H9 (cell line): ENCODE results near the gene SEMA3D. TPM values are rescaled to one million over a fixed set of nuclear protein-coding genes. Genes with fewer than 3 reads are reported as not detected.

Experiments
- DNase-seq: peaks from one replicate; pipeline ENCODE4 v3.0.0-alpha.2; 2017
- H2AFZ ChIP-seq: one replicate; pipeline ENCODE4 v1.6.1; 2013; ENCODE audit warnings: mild to moderate bottlenecking, low read length, control low read depth, moderate library complexity
- H2AK5ac ChIP-seq: 2 replicates; pipeline ENCODE4 v1.6.1; 2013; ENCODE audit warnings: low read length, control low read depth, mixed read lengths; ENCODE audit not compliant: insufficient read length
- H2BK120ac ChIP-seq: one replicate; pipeline ENCODE4 v1.6.1; 2013; ENCODE audit warnings: low read depth, mild to moderate bottlenecking, low read length, control low read depth, inconsistent platforms; ENCODE audit not compliant: poor library complexity, severe bottlenecking
- H2BK12ac ChIP-seq: 2 replicates; pipeline ENCODE4 v1.6.1; 2013; ENCODE audit warnings: low read length, control low read depth, mixed read lengths, low read depth; ENCODE audit not compliant: insufficient read length
- H2BK15ac ChIP-seq: 2 replicates; pipeline ENCODE4 v1.6.1; 2013; ENCODE audit warnings: low read depth, low read length, control low read depth
- H2BK20ac ChIP-seq: one replicate; pipeline ENCODE4 v1.6.1; 2013; ENCODE audit warnings: low read depth, mild to moderate bottlenecking, low read length, control low read depth, inconsistent platforms; ENCODE audit not compliant: poor library complexity, severe bottlenecking
- H2BK5ac ChIP-seq: 2 replicates; pipeline ENCODE4 v1.6.1; 2013; ENCODE audit warnings: low read length, control low read depth, mixed read lengths; ENCODE audit not compliant: insufficient read length
- H3K14ac ChIP-seq: 2 replicates; pipeline ENCODE4 v1.6.1; 2013; ENCODE audit warnings: low read length, control low read depth; ENCODE audit not compliant: insufficient read depth
- H3K18ac ChIP-seq: 2 replicates; pipeline ENCODE4 v1.6.1; 2013; ENCODE audit warnings: low read depth, mild to moderate bottlenecking, mixed read lengths, low read length, control low read depth; ENCODE audit not compliant: insufficient read length
- H3K23ac ChIP-seq: 2 replicates; pipeline ENCODE4 v1.6.1; 2013; ENCODE audit warnings: low read length, control low read depth, mixed read lengths, low read depth; ENCODE audit not compliant: insufficient read length
- H3K23me2 ChIP-seq: 2 replicates; pipeline ENCODE4 v1.6.1; 2013; ENCODE audit warnings: low read depth, mild to moderate bottlenecking, mixed read lengths, low read length, control low read depth; ENCODE audit not compliant: insufficient read length, poor library complexity, severe bottlenecking
- H3K27ac ChIP-seq: 2 replicates; pipeline ENCODE4 v1.5.1; 2013; ENCODE audit warnings: low read length, control low read depth, mixed read lengths, low read depth; ENCODE audit not compliant: insufficient read length
- H3K27me3 ChIP-seq: 2 replicates; pipeline ENCODE4 v1.6.1; 2013; ENCODE audit warnings: low read length, control low read depth, inconsistent platforms; ENCODE audit not compliant: insufficient read depth
- H3K4ac ChIP-seq: 2 replicates; pipeline ENCODE4 v1.6.1; 2013; ENCODE audit warnings: low read depth, mild to moderate bottlenecking, control low read depth, inconsistent platforms, low read length, moderate library complexity
- H3K4me1 ChIP-seq: 2 replicates; pipeline ENCODE4 v1.6.1; 2013; ENCODE audit warnings: low read length, control low read depth, inconsistent platforms; ENCODE audit not compliant: insufficient read depth
- H3K4me2 ChIP-seq: 2 replicates; pipeline ENCODE4 v1.6.1; 2013; ENCODE audit warnings: low read length, control low read depth, mixed read lengths; ENCODE audit not compliant: insufficient read length, insufficient read depth
- H3K56ac ChIP-seq: 2 replicates; pipeline ENCODE4 v1.6.1; 2013; ENCODE audit warnings: low read depth, mild to moderate bottlenecking, mixed read lengths, low read length, control low read depth; ENCODE audit not compliant: insufficient read length
- H3K79me1 ChIP-seq: 2 replicates; pipeline ENCODE4 v1.6.1; 2013; ENCODE audit warnings: low read depth, mild to moderate bottlenecking, moderate library complexity, low read length, control low read depth, inconsistent platforms; ENCODE audit not compliant: insufficient read depth, poor library complexity, severe bottlenecking
- H3K79me2 ChIP-seq: 2 replicates; pipeline ENCODE4 v1.6.1; 2013; ENCODE audit warnings: low read length, control low read depth, inconsistent platforms; ENCODE audit not compliant: insufficient read depth
- H3K9ac ChIP-seq: 2 replicates; pipeline ENCODE4 v1.6.1; 2013; ENCODE audit warnings: low read length, control low read depth, mixed read lengths; ENCODE audit not compliant: insufficient read length; ENCODE audit errors: extremely low read depth
- H3K9me3 ChIP-seq: one replicate; pipeline ENCODE4 v1.6.1; 2013; ENCODE audit warnings: low read depth, low read length, inconsistent platforms; ENCODE audit not compliant: control insufficient read depth
- H3T11ph ChIP-seq: one replicate; pipeline ENCODE4 v1.6.1; 2013; ENCODE audit warnings: mild to moderate bottlenecking, low read length, control low read depth, inconsistent platforms
- H4K20me1 ChIP-seq: one replicate; pipeline ENCODE4 v1.6.1; 2013; ENCODE audit not compliant: control insufficient read depth, insufficient read length, insufficient read depth
- H4K5ac ChIP-seq: 2 replicates; pipeline ENCODE4 v1.6.1; 2013; ENCODE audit warnings: low read depth, mild to moderate bottlenecking, mixed read lengths, low read length, control low read depth; ENCODE audit not compliant: insufficient read length
- H4K8ac ChIP-seq: replicated peaks from 2 replicates; pipeline ENCODE4 v1.6.1; 2013; ENCODE audit warnings: low read length, control low read depth, mixed read lengths, low read depth; ENCODE audit not compliant: insufficient read length
- H4K91ac ChIP-seq: 2 replicates; pipeline ENCODE4 v1.6.1; 2013; ENCODE audit warnings: low read depth, mild to moderate bottlenecking, moderate library complexity, mixed read lengths, low read length, control low read depth; ENCODE audit not compliant: insufficient read length
- H3K27ac Mint-ChIP-seq, 3 experiments: 2 replicates in 2 of 3; 3 replicates in 1 of 3; pipeline ENCODE4 v1.8.0; 2020 to 2021; ENCODE audit warnings: mixed read lengths in 3 of 3, mild to moderate bottlenecking in 1 of 3, moderate library complexity in 1 of 3
- H3K27me3 Mint-ChIP-seq: 2 replicates; pipeline ENCODE4 v1.8.0; 2021; ENCODE audit warnings: low read depth, mild to moderate bottlenecking, moderate library complexity, mixed read lengths
- H3K36me3 Mint-ChIP-seq, 3 experiments: 2 replicates in 2 of 3; 3 replicates in 1 of 3; pipeline ENCODE4 v1.8.0; 2020 to 2021; ENCODE audit warnings: low read depth in 3 of 3, mixed read lengths in 3 of 3; ENCODE audit not compliant: insufficient read depth in 1 of 3
- H3K4me1 Mint-ChIP-seq, 2 experiments: 2 replicates each; pipeline ENCODE4 v1.8.0; 2020; ENCODE audit warnings: mixed read lengths in 2 of 2
- H3K4me3 Mint-ChIP-seq, 2 experiments: 2 replicates in 1 of 2; 3 replicates in 1 of 2; pipeline ENCODE4 v1.8.0; 2020 to 2021; ENCODE audit warnings: mild to moderate bottlenecking in 2 of 2, mixed read lengths in 2 of 2, moderate library complexity in 1 of 2
- H3K9me3 Mint-ChIP-seq, 2 experiments: 2 replicates in 1 of 2; 3 replicates in 1 of 2; pipeline ENCODE4 v1.8.0; 2020; ENCODE audit warnings: mild to moderate bottlenecking in 2 of 2, mixed read lengths in 2 of 2, moderate library complexity in 1 of 2
- CTCF ChIP-seq: fragments of 200-600 bp; sonication (generic); conservative IDR thresholded peaks from 3 replicates; pipeline ENCODE4 v1.8.0; 2021; ENCODE audit warnings: antibody characterized with exemption, mild to moderate bottlenecking
- total RNA-seq: library from RNA; stranded (reverse); gene quantifications from 2 replicates; pipeline ENCODE4 v1.2.1, GENCODE V29; 2021

Gene SEMA3D
- total RNA-seq, 1 experiment from 2014 or later: 5.4 TPM

DNA sequence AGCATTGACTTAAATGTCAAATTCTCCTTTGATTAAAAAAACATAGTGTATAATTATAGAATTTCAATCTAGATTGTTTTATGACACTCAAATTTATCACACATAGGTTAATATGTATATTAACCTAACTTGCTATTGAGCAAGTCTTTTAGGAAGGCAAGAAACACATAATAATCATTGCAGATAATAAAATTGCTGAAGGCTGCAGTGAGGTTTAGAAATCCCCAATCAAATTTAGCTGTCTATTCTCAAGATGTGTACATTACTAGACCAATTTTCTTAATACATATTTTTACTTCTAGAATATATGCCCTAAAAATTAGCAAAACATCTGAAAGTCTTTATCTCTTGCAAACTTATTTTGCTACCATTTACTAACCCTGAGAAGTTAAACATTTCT, 34.9 kb upstream of the SEMA3D start:
- Histone ChIP-seq H3K4ac (no peak overlapping the region), H2BK20ac (no peak overlapping the region), H2AFZ (no peak overlapping the region), H2BK120ac (no peak overlapping the region), H2BK12ac (no peak overlapping the region), H3K9ac (no peak overlapping the region), H3K4me1 (no peaks in the 10 kb centered on the region), H3K23ac (no peak overlapping the region), H3K18ac (no peak overlapping the region), H4K20me1 (no peaks in the 10 kb centered on the region), H3K27ac (no peak overlapping the region), H3K56ac (no peak overlapping the region), H3K79me2 (no peaks in the 10 kb centered on the region), H3K4me2 (no peak overlapping the region), H3K79me1 (no peaks in the 10 kb centered on the region), H2BK15ac (no peak overlapping the region), H3K14ac (no peak overlapping the region), H4K5ac (no peak overlapping the region), H3K23me2 (no peaks in the 10 kb centered on the region), H4K91ac (no peak overlapping the region), H3K9me3 (no peaks in the 10 kb centered on the region), H3T11ph (no peak overlapping the region), H2AK5ac (no peak overlapping the region), H2BK5ac (no peak overlapping the region), H3K27me3 (no peaks in the 10 kb centered on the region), H4K8ac (no peak overlapping the region)
- Mint-ChIP-seq H3K27ac (no peak overlapping the region), H3K4me1 (no peaks in the 10 kb centered on the region), H3K27me3 (no peaks in the 10 kb centered on the region), H3K4me3 (no peak overlapping the region), H3K36me3 (no peaks in the 10 kb centered on the region), H3K9me3 (no peaks in the 10 kb centered on the region)
- no peak for TF ChIP-seq CTCF
- no peak for DNase-seq
